ENCODE results near the gene ANKRD55. TPM values are rescaled to one million over a fixed set of nuclear protein-coding genes. Genes with fewer than 3 reads are reported as not detected.
"Not testable (repeated sequence)": the region's sequence is repeated elsewhere in the genome, so short reads cannot be mapped to it uniquely, and the experiment has no call there.

Gene ANKRD55
- total RNA-seq, 1 experiment from 2014 or later = 0.27 TPM

GRCh38 chr5:56270568-56271392 lies 37.6 kb upstream of the ANKRD55 start:
- TF ChIP-seq, protein P1, sequence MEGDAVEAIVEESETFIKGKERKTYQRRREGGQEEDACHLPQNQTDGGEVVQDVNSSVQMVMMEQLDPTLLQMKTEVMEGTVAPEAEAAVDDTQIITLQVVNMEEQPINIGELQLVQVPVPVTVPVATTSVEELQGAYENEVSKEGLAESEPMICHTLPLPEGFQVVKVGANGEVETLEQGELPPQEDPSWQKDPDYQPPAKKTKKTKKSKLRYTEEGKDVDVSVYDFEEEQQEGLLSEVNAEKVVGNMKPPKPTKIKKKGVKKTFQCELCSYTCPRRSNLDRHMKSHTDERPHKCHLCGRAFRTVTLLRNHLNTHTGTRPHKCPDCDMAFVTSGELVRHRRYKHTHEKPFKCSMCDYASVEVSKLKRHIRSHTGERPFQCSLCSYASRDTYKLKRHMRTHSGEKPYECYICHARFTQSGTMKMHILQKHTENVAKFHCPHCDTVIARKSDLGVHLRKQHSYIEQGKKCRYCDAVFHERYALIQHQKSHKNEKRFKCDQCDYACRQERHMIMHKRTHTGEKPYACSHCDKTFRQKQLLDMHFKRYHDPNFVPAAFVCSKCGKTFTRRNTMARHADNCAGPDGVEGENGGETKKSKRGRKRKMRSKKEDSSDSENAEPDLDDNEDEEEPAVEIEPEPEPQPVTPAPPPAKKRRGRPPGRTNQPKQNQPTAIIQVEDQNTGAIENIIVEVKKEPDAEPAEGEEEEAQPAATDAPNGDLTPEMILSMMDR (IDR thresholded peaks at IDR 0.05; ENCODE audit: insufficient read depth in 1 of 2, low read depth in 1 of 2, low read length in 1 of 2, severe bottlenecking in 1 of 2, unreplicated experiment in 1 of 2) = peak; percentile 99
- POLR2A ChIA-PET = interaction anchor here (1.1 to 1.4 kb wide), 2 partner anchors 32 to 210 kb away, joined by 3 read pairs; no protein-coding TSS in a partner anchor
- Histone ChIP-seq H3K9me3 (no peaks in the 10 kb centered on the region), H3K4me3 (ENCODE audit: low read depth, low read length) (no peak overlapping the region), H3K36me3 (ENCODE audit: control insufficient read depth, insufficient read depth, low read length) (no peaks in the 10 kb centered on the region), H3K27me3 (replicated peaks; ENCODE audit: control insufficient read depth, insufficient read depth, low read length) (no peaks in the 10 kb centered on the region), H3K4me1 (peaks cover 25% of the 10 kb centered on the region)
- Mint-ChIP-seq H3K27me3 (ENCODE audit: insufficient read depth, unreplicated experiment) (no peaks in the 10 kb centered on the region), H3K27ac (ENCODE audit: unreplicated experiment) (peak overlapping the region; percentile 74), H3K4me1 (ENCODE audit: low read depth, unreplicated experiment) (peaks cover 29% of the 10 kb centered on the region), H3K36me3 (ENCODE audit: insufficient read depth, unreplicated experiment) (no peaks in the 10 kb centered on the region), H3K4me3 (ENCODE audit: unreplicated experiment) (no peak overlapping the region), H3K9me3 (ENCODE audit: unreplicated experiment) (peaks cover 4% of the 10 kb centered on the region)
- peak; percentile 89 to 92 for DNase-seq
- intact Hi-C loops (cut with micrococcal nuclease; ENCODE audit: unreplicated experiment) = loop anchor here (1.0 to 10.0 kb wide), 12 partner anchors 33 to 630 kb away; partner anchors contain the start of gene MAP3K1
- BruUV-seq (replicated peaks) = no TSS peak
- CTCF ChIA-PET = interaction anchor here (0.6 to 2.2 kb wide), 30 partner anchors 12 to 867 kb away, joined by 3 to 40 read pairs (median 4); partner anchors contain the start of gene SETD9

- Histone ChIP-seq H3K4me1 (peaks cover 25% of the 10 kb centered on the region), H3K9me3 (no peaks in the 10 kb centered on the region), H3K36me3 (ENCODE audit: control insufficient read depth, insufficient read depth, low read length) (no peaks in the 10 kb centered on the region), H3K27me3 (replicated peaks; ENCODE audit: control insufficient read depth, insufficient read depth, low read length) (no peaks in the 10 kb centered on the region), H3K4me3 (ENCODE audit: low read depth, low read length) (no peak overlapping the region)
- CTCF ChIA-PET = interaction anchor here (0.6 to 2.2 kb wide), 24 partner anchors 34 to 868 kb away, joined by 3 to 40 read pairs (median 4); partner anchors contain the start of gene SETD9
- Mint-ChIP-seq H3K27me3 (ENCODE audit: insufficient read depth, unreplicated experiment) (no peaks in the 10 kb centered on the region), H3K4me3 (ENCODE audit: unreplicated experiment) (no peak overlapping the region), H3K9me3 (ENCODE audit: unreplicated experiment) (no peaks in the 10 kb centered on the region), H3K36me3 (ENCODE audit: insufficient read depth, unreplicated experiment) (no peaks in the 10 kb centered on the region), H3K27ac (ENCODE audit: unreplicated experiment) (no peak overlapping the region), H3K4me1 (ENCODE audit: low read depth, unreplicated experiment) (peaks cover 29% of the 10 kb centered on the region)
- peak; percentile 49 to 51 for DNase-seq
- no TSS peak for BruUV-seq (replicated peaks)
- TF ChIP-seq, protein P1 (IDR thresholded peaks at IDR 0.05; ENCODE audit: insufficient read depth in 1 of 2, low read depth in 1 of 2, low read length in 1 of 2, severe bottlenecking in 1 of 2, unreplicated experiment in 1 of 2) = no peak
- intact Hi-C loops (cut with micrococcal nuclease; ENCODE audit: unreplicated experiment) = loop anchor here (1.0 to 10.0 kb wide), 12 partner anchors 33 to 631 kb away; partner anchors contain the start of gene MAP3K1
- POLR2A ChIA-PET = interaction anchor here (1.4 kb wide), 1 partner anchor 210 kb away, joined by 3 read pairs; no protein-coding TSS in a partner anchor
These were observed 36.9 kb upstream of the ANKRD55 start for GRCh38 chr5:56270058-56270457.

DNA sequence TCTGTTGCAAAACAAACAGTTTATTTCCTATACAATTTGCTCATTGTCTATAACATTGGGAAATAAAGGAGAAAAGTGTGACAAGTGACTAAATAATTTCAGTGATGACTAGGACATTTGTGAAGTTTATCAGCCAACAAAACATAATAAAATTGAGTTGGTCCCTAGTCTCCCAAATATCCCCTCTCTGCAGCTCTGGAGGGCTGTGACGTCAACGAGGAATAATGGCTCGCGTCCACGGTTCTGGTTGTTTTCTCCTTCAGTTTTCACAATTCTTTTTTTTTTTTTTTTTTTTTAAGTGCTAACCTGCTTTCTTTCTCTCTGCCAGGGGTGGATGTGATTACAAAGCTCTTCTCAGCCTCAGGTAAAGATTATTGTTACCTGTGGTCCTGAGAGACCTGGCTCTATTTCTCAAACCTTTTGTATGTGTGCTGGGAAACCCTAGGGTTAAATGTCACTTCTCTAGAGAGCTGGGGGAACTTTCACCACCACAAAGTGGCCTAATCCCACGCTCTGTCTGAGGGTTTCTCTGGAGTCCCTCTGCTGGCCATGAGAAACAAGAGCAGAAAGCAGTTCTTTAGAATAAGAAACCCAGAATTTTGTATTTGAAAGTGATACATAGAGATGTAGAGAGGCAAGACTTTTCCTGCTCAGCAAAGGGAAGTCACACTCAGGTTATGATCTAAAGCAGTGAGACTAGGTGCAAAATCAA lies 36.2 kb upstream of the ANKRD55 start:
- Histone ChIP-seq H3K4me1 (peaks cover 25% of the 10 kb centered on the region), H3K27me3 (replicated peaks; ENCODE audit: control insufficient read depth, insufficient read depth, low read length) (no peaks in the 10 kb centered on the region), H3K9me3 (no peaks in the 10 kb centered on the region), H3K36me3 (ENCODE audit: control insufficient read depth, insufficient read depth, low read length) (no peaks in the 10 kb centered on the region), H3K4me3 (ENCODE audit: low read depth, low read length) (no peak overlapping the region)
- Mint-ChIP-seq H3K27me3 (ENCODE audit: insufficient read depth, unreplicated experiment) (no peaks in the 10 kb centered on the region), H3K4me3 (ENCODE audit: unreplicated experiment) (no peak overlapping the region), H3K36me3 (ENCODE audit: insufficient read depth, unreplicated experiment) (no peaks in the 10 kb centered on the region), H3K9me3 (ENCODE audit: unreplicated experiment) (no peaks in the 10 kb centered on the region), H3K27ac (ENCODE audit: unreplicated experiment) (no peak overlapping the region), H3K4me1 (ENCODE audit: low read depth, unreplicated experiment) (peaks cover 29% of the 10 kb centered on the region)
- intact Hi-C loops (cut with micrococcal nuclease; ENCODE audit: unreplicated experiment) = loop anchor here (1.0 to 2.0 kb wide), 4 partner anchors 69 to 333 kb away; no protein-coding TSS in a partner anchor
- TF ChIP-seq, protein P1 (IDR thresholded peaks at IDR 0.05; ENCODE audit: insufficient read depth in 1 of 2, low read depth in 1 of 2, low read length in 1 of 2, severe bottlenecking in 1 of 2, unreplicated experiment in 1 of 2) = peak; percentile 50 to 83
- BruUV-seq (replicated peaks) = no TSS peak
- POLR2A ChIA-PET = interaction anchor here (1.4 kb wide), 1 partner anchor 211 kb away, joined by 3 read pairs; no protein-coding TSS in a partner anchor
- DNase-seq = peak; percentile 58 to 73
- CTCF ChIA-PET = interaction anchor here (0.6 to 2.2 kb wide), 7 partner anchors 144 to 869 kb away, joined by 3 to 40 read pairs (median 8); partner anchors contain the start of gene SETD9

DNA sequence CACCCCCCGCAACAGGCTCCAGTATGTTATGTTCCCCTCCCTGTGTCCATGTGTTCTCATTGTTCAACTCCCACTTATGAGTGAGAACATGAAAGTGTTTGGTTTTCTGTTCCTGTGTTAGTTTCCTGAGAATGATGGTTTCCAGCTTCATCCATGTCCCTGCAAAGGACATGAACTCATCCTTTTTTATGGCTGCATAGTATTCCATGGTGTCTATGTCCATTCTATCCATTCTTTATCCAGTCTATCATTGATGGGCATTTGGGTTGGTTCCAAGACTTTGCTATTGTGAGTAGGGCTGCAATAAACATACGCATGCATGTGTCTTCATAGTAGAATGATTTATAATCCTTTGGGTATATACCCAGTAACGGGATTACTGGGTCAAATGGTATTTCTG lies 35.6 kb upstream of the ANKRD55 start:
- H3K9me3 ChIP-seq; H3K36me3 ChIP-seq (ENCODE audit: control insufficient read depth, insufficient read depth, low read length); H3K27me3 ChIP-seq (replicated peaks; ENCODE audit: control insufficient read depth, insufficient read depth, low read length); POLR2A ChIA-PET; H3K4me3 ChIP-seq (ENCODE audit: low read depth, low read length); DNase-seq; H3K4me3 Mint-ChIP-seq (ENCODE audit: unreplicated experiment); H3K27ac Mint-ChIP-seq (ENCODE audit: unreplicated experiment); H3K9me3 Mint-ChIP-seq (ENCODE audit: unreplicated experiment); H3K36me3 Mint-ChIP-seq (ENCODE audit: insufficient read depth, unreplicated experiment); BruUV-seq (replicated peaks); H3K27me3 Mint-ChIP-seq (ENCODE audit: insufficient read depth, unreplicated experiment): not testable (repeated sequence)
- peaks cover 29% of the 10 kb centered on the region for H3K4me1 Mint-ChIP-seq (ENCODE audit: low read depth, unreplicated experiment)
- intact Hi-C loops (cut with micrococcal nuclease; ENCODE audit: unreplicated experiment) = loop anchor here (1.0 to 2.0 kb wide), 4 partner anchors 68 to 332 kb away; no protein-coding TSS in a partner anchor
- CTCF ChIA-PET = interaction anchor here (0.6 to 1.1 kb wide), 2 partner anchors 332 to 446 kb away, joined by 6 to 8 read pairs; no protein-coding TSS in a partner anchor
- H3K4me1 ChIP-seq = peaks cover 25% of the 10 kb centered on the region

All from Caco-2 (cell line).